WTC11 (cell line): ENCODE data around the gene ZXDC.

Source experiments
- ATF2 ChIP-seq: sonication (generic); formaldehyde crosslinking; IDR thresholded peaks from 2 replicates; pipeline ENCODE4 v1.8.1; 2022; ENCODE audit warnings: low read depth, missing genetic modification reagents, borderline replicate concordance
- CTCF ChIP-seq: fragments of 200-600 bp; IDR thresholded peaks from 2 replicates; pipeline ENCODE4 v1.8.0; 2022; ENCODE audit warnings: antibody characterized with exemption

DNA sequence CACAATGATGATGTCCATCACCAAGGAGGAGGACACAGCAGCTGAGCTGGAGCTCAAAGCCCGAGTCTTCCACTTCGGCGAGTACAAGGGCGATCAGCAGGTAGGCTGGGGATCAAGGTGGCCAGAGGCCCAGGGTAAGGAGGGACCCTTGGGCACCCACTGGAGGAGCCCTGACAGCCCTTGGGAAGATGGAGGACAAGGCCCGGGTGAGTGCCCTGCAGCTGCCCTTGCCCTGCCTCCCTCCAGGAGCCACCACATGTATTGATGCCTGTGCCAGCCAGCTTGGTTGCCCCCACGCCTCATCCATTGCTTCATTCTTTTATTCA, 42.6 kb downstream of the ZXDC start:
- no peak for TF ChIP-seq CTCF
- no peak for TF ChIP-seq ATF2
